ENCODE measurements around the gene CCR7.

- TF ChIP-seq CTCF (IDR thresholded peaks at IDR 0.05; ENCODE audit: insufficient read depth, low read depth, low read length), result no peak
- no peak for TF ChIP-seq EZH2 (IDR thresholded peaks at IDR 0.05; ENCODE audit: insufficient read depth, low read length)
Observed at GRCh38 chr17:40562838-40563219, 2.4 kb downstream of the CCR7 start.

Measured in astrocyte (in vitro differentiated cells and primary cell).